Retinal pigment epithelial cell (primary cell): ENCODE measurements around the gene POU3F2.

Source experiments
- DNase-seq: peaks from one replicate; pipeline ENCODE4 v3.0.0-alpha.2; 2010; ENCODE audit warnings: low read depth
- H3K4me3 ChIP-seq: 2 replicates; pipeline ENCODE4 v1.5.1; 2011; ENCODE audit warnings: mild to moderate bottlenecking, low read length, control low read depth, moderate library complexity
- TF ChIP-seq, protein P1 (sequence below): conservative IDR thresholded peaks from 2 replicates; pipeline ENCODE4 v1.5.1; 2011; ENCODE audit warnings: low read depth, low read length, control low read depth, inconsistent platforms

POU3F2 gene

DNA sequence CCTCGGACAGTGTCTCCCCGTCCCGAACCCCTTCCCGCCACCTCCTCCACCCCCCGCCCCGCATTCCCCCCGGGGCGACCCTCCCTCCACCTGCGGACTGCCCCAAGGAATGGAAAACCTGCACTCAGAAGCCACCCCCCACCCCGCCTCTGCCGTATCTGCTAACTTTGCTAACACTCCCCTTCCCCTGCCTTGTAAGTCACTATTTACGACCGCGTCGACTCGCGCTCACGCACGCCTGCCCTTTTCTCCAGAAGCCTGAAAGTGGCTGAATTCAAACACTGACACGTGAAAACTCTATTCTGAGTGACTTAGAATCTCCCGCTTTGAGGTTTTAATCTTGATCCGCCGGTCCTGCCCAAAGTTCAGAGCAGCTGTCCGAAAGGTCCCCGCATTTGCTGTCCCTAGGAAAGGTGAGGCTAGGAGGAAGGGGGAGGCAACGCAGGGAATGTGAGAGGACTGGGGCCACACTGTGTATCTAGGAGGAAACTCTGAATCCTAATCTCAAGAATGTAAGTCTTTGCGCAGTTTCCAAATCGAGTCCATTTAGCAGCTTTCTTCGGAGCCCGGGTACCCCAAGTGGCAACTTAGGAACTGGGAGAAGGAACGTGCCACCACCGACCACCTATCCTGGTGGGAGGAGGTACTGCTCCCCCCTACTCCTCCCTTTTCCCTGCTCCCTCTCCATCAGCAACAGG is 9.3 kb upstream of the POU3F2 start:
- no peak overlapping the region for H3K4me3 ChIP-seq
- no peak for DNase-seq
- TF ChIP-seq, protein P1, sequence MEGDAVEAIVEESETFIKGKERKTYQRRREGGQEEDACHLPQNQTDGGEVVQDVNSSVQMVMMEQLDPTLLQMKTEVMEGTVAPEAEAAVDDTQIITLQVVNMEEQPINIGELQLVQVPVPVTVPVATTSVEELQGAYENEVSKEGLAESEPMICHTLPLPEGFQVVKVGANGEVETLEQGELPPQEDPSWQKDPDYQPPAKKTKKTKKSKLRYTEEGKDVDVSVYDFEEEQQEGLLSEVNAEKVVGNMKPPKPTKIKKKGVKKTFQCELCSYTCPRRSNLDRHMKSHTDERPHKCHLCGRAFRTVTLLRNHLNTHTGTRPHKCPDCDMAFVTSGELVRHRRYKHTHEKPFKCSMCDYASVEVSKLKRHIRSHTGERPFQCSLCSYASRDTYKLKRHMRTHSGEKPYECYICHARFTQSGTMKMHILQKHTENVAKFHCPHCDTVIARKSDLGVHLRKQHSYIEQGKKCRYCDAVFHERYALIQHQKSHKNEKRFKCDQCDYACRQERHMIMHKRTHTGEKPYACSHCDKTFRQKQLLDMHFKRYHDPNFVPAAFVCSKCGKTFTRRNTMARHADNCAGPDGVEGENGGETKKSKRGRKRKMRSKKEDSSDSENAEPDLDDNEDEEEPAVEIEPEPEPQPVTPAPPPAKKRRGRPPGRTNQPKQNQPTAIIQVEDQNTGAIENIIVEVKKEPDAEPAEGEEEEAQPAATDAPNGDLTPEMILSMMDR: no peak

GRCh38 chr6:98825600-98826230 is 8.7 kb upstream of the POU3F2 start:
- TF ChIP-seq, protein P1: no peak
- DNase-seq: no peak

DNA sequence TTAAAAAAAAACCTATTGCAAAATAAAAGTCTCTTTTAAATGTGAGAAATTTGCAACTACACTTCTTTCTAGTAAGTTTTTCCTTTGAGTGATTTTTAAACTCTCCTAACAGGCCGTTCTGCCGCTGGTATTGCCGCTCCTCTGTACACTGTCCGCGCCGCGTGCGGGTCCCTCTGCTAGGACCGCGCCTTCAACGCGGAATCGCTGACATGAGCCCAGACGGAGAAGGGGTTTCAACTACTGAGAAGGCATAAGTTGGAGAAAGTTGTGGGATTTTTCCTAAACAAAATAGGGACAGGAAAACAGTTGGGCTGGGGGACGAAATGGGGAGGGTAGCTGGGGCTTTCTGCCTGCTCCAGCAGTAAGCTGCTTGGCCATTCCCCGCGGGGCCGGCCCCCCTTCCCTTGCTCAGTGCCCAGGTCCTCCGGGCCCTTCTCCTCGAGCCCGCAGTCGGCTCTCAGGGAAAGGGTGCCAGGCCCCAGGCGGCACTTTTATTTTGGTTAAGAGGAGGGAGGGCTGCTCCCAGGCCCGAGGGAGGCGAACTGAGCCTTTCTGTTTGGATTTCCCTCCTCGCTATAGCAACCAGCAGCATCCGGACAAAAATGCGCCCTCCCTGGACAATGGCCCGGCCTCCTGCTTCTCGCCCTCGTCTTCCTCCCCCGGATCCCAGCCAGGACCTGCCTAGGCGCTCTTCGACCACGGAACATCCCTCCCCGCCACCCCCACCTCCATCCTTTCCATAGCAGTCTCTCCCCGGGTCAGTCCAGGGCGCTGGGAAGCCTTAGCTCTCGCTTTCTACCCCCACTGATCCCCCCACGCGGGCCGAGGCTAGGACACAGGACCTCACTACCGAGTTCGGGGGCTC is 6.8 kb upstream of the POU3F2 start:
- DNase-seq: no peak
- TF ChIP-seq, protein P1: no peak
- H3K4me3 ChIP-seq: no peak overlapping the region

More at GRCh38 chr6:98825600-98826230, 8.7 kb upstream of the POU3F2 start:
- no peak overlapping the region for H3K4me3 ChIP-seq

GRCh38 chr6:98828211-98828788 is 6.1 kb upstream of the POU3F2 start:
- TF ChIP-seq, protein P1: no peak
- H3K4me3 ChIP-seq: no peak overlapping the region
- DNase-seq: no peak

GRCh38 chr6:98828941-98829411 is 5.4 kb upstream of the POU3F2 start:
- no peak for DNase-seq
- no peak overlapping the region for H3K4me3 ChIP-seq
- TF ChIP-seq, protein P1: no peak

DNA sequence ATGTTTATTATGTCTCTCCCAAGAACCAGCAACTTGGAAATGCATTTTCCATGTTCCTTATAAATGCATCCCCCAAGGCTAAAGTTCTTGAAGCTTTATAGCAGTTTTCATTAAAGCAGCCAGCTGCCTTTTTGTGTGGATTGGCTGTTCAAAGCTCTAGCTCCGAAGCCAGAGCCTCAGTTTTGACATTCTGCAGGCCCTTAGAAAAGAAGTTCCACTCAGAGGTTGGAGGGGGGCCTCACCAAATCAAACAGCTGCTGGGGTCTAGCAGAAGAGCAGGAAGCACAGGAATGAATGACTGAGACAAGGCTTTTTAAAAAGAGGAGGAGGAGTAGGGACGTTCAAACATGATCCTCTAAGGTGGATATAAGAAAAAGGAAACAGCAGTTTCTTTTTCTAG is 4.2 kb upstream of the POU3F2 start:
- no peak for DNase-seq
- no peak overlapping the region for H3K4me3 ChIP-seq
- TF ChIP-seq, protein P1: no peak
